HEK293T (cell line): ENCODE data around the gene PAQR8.

ENCODE experiments used
- ARNT ChIP-seq: fragments of 450-650 bp; IDR thresholded peaks from 2 replicates; pipeline ENCODE4 v1.6.1; 2017; ENCODE audit warnings: mild to moderate bottlenecking
- BHLHE40 ChIP-seq: fragments of 450-650 bp; IDR thresholded peaks from 2 replicates; pipeline ENCODE4 v1.6.1; 2016; ENCODE audit warnings: mild to moderate bottlenecking, moderate library complexity, borderline replicate concordance
- CTBP1 ChIP-seq: fragments of 450-650 bp; IDR thresholded peaks from 2 replicates; pipeline ENCODE4 v1.6.1; 2016; ENCODE audit warnings: borderline replicate concordance
- FOXA1 ChIP-seq: fragments of 450-650 bp; IDR thresholded peaks from 2 replicates; pipeline ENCODE4 v1.6.1; 2016; ENCODE audit warnings: mild to moderate bottlenecking
- HDGF ChIP-seq: fragments of 450-650 bp; IDR thresholded peaks from 2 replicates; pipeline ENCODE4 v1.6.1; 2017; ENCODE audit warnings: antibody characterized with exemption, borderline replicate concordance
- NFRKB ChIP-seq: fragments of 450-650 bp; IDR thresholded peaks from 2 replicates; pipeline ENCODE4 v1.6.1; 2016; ENCODE audit warnings: mild to moderate bottlenecking, moderate library complexity
- SUZ12 ChIP-seq: fragments of 450-650 bp; IDR thresholded peaks from 2 replicates; pipeline ENCODE4 v1.6.1; 2016; ENCODE audit warnings: mild to moderate bottlenecking
- ZNF384 ChIP-seq: fragments of 450-650 bp; IDR thresholded peaks from 2 replicates; pipeline ENCODE4 v1.6.1; 2016
- TF ChIP-seq, protein P1 (sequence below): fragments of 450-650 bp; IDR thresholded peaks from 2 replicates; pipeline ENCODE4 v1.6.1; 2016

DNA sequence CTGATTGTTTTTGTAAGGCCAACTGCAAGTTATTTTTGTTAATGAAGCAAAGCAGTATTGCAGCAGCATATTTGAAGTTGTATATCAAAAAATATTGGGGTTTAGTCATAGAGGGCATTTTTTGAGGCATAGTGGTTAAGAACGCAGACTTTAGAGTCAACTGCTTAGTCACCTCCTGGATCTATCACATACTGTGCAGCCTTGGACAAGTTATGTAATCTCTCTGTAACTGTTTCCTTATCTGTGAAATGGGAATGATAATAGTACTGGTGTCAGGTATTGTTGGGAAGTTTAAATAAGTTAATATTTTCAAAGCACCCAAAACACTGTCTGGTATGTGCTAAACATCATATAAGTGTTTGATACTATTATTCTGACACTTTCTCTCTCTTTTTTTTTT, 31.0 kb downstream of the PAQR8 start:
- TF ChIP-seq ZNF384 (no peak), CTBP1 (no peak), ARNT (no peak), FOXA1 (no peak), SUZ12 (no peak), HDGF (no peak), NFRKB (no peak), BHLHE40 (no peak)
- TF ChIP-seq, protein P1, sequence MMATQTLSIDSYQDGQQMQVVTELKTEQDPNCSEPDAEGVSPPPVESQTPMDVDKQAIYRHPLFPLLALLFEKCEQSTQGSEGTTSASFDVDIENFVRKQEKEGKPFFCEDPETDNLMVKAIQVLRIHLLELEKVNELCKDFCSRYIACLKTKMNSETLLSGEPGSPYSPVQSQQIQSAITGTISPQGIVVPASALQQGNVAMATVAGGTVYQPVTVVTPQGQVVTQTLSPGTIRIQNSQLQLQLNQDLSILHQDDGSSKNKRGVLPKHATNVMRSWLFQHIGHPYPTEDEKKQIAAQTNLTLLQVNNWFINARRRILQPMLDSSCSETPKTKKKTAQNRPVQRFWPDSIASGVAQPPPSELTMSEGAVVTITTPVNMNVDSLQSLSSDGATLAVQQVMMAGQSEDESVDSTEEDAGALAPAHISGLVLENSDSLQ = no peak
